Measurements from ENCODE around the gene LGALS9.
"Not testable (repeated sequence)": the region's sequence is repeated elsewhere in the genome, so short reads cannot be mapped to it uniquely, and the experiment has no call there.

LGALS9 gene

GRCh38 chr17:27631897-27632725, 1.1 kb downstream of the LGALS9 start:
- no peak for DNase-seq

GRCh38 chr17:27632766-27633165, 1.8 kb downstream of the LGALS9 start:
- not testable (repeated sequence) for DNase-seq

GRCh38 chr17:27633312-27634025, 2.5 kb downstream of the LGALS9 start:
- no peak for DNase-seq

GRCh38 chr17:27634026-27634335, 3.0 kb downstream of the LGALS9 start:
- DNase-seq: no peak

GRCh38 chr17:27634776-27635175, 3.8 kb downstream of the LGALS9 start:
- no peak for DNase-seq

GRCh38 chr17:27635275-27635823, 4.4 kb downstream of the LGALS9 start:
- DNase-seq: no peak

GRCh38 chr17:27636005-27636520, 5.1 kb downstream of the LGALS9 start:
- not testable (repeated sequence) for DNase-seq

GRCh38 chr17:27637818-27638217, 6.8 kb downstream of the LGALS9 start:
- not testable (repeated sequence) for DNase-seq

- not testable (repeated sequence) for DNase-seq
Measured at GRCh38 chr17:27638415-27638914, 7.5 kb downstream of the LGALS9 start.

GRCh38 chr17:27640790-27641189, 9.8 kb downstream of the LGALS9 start:
- DNase-seq: no peak

GRCh38 chr17:27644586-27644985, 13.6 kb downstream of the LGALS9 start:
- no peak for DNase-seq

GRCh38 chr17:27645621-27646020, 14.6 kb downstream of the LGALS9 start:
- DNase-seq: not testable (repeated sequence)

GRCh38 chr17:27646232-27646631, 15.2 kb downstream of the LGALS9 start:
- no peak for DNase-seq

GRCh38 chr17:27647765-27648164, 16.8 kb downstream of the LGALS9 start:
- no peak for DNase-seq

- DNase-seq: not testable (repeated sequence)
Measured at GRCh38 chr17:27649111-27649571, 18.2 kb downstream of the LGALS9 start.

- no peak for DNase-seq
Measured at GRCh38 chr17:27649929-27650328, 18.9 kb downstream of the LGALS9 start.

- no peak for DNase-seq
Measured at GRCh38 chr17:27650836-27651235, 19.8 kb downstream of the LGALS9 start.

GRCh38 chr17:27651411-27652345, 20.7 kb downstream of the LGALS9 start:
- peak; percentile 87 for DNase-seq

- DNase-seq: not testable (repeated sequence)
Measured at GRCh38 chr17:27653449-27653971, 22.5 kb downstream of the LGALS9 start.

GRCh38 chr17:27654136-27654535, 23.1 kb downstream of the LGALS9 start:
- no peak for DNase-seq

- peak; percentile 89 for DNase-seq
Measured at GRCh38 chr17:27654654-27655524, 23.9 kb downstream of the LGALS9 start.
